ENCODE measurements around the gene ANKLE1. TPM values are rescaled to one million over a fixed set of nuclear protein-coding genes. Genes with fewer than 3 reads are reported as not detected.

Gene ANKLE1
- total and polyA plus RNA-seq, 2 donors (not counting 3 experiments of a cell fraction or from before 2014, with no cell fraction given) = 1.9 to 3.1 TPM

DNA sequence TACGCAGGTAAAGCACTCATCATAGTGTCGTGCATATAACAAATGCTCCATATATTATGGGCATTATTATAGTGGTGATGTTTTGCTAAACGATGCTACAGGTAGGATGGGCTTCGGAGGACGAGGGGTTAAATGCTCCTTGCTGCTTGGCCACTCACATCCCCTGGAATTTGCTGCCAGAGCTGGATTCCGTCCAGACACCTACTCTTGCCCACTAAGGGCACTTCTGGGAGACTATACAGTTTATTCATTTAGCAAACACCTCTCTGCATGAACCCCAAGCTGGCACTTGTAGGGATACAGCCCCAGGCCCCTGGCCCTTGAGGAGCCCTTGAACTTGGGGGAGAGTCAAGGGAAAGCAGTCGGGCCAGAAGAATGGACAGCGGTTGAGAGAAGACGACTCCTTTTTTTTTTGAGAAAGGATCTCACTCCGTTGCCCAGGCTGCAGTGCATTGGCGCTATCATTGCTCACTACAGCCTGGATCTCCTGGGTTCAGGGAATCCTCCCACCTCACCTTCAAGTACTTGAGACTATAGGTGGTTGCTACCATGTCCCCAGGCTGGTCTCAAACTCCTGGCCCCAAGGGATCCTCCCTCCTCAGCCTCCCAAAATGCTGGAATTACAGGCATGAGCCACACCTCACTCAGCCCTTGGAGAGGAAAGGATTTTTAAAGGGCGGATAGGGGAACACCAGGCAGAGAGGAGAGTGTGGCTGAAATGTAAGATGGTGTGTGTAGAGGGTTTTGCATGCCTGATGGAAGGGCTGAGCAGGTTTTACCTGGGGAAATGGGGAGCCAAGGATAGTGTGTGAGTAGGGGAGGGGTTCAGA lies 22.9 kb downstream of the ANKLE1 start:
- dilution Hi-C loops (cut with MboI; ENCODE audit: extremely low pct_ligation_motif_present, low sequenced_read_pairs) = no loop called here

More for the DNA sequence above, 22.9 kb downstream of the ANKLE1 start:
- H3K4me2 ChIP-seq (ENCODE audit: insufficient read depth, low read length) = peak overlapping the region; percentile 81
- FAIRE-seq (no peak), DNase-seq (ENCODE audit: low read depth, low spot score) (no peak)
- H3K4me1 ChIP-seq (ENCODE audit: control insufficient read depth, extremely low read depth, insufficient read depth, low read length) = peaks cover 9% of the 10 kb centered on the region
- intact Hi-C loops (cut with micrococcal nuclease) = loop anchor here (1.0 kb wide), 1 partner anchor 12 kb away; no protein-coding TSS in a partner anchor
- ChIA-PET POLR2A (interaction anchor here (0.5 to 1.1 kb wide), 4 partner anchors 12 to 129 kb away, joined by 3 to 8 read pairs (median 4); no protein-coding TSS in a partner anchor), CTCF (interaction anchor here (0.6 to 3.3 kb wide), 16 partner anchors 8 to 115 kb away, joined by 3 to 70 read pairs (median 4); partner anchors contain the start of genes ANO8 and USE1)
- no peaks in the 10 kb centered on the region for H3K9me3 ChIP-seq (replicated peaks; ENCODE audit: control insufficient read depth, insufficient read depth, low read length)
- no peak overlapping the region for H3K9ac ChIP-seq (replicated peaks; ENCODE audit: extremely low read depth, insufficient read depth, low read length)
- no TSS peak for BruUV-seq (replicated peaks)
- H3K9me1 ChIP-seq (replicated peaks; ENCODE audit: control insufficient read depth, extremely low read depth, insufficient read depth, low read length) = no peaks in the 10 kb centered on the region
- no peaks in the 10 kb centered on the region for H3K36me3 ChIP-seq (ENCODE audit: control insufficient read depth in 2 of 2, extremely low read depth in 1 of 2, insufficient read depth in 2 of 2, low read length in 2 of 2)
- no peaks in the 10 kb centered on the region for H3K27me3 ChIP-seq (ENCODE audit: control insufficient read depth in 2 of 2, insufficient read depth in 2 of 2, low read length in 2 of 2)
- H3K27ac ChIP-seq (ENCODE audit: insufficient read depth, low read depth, low read length) = no peak overlapping the region
- no peaks in the 10 kb centered on the region for H4K20me1 ChIP-seq (replicated peaks; ENCODE audit: control insufficient read depth, extremely low read depth, insufficient read depth, low read length)
- H3K4me3 ChIP-seq (replicated peaks in 1 of 3; ENCODE audit: insufficient read depth in 1 of 3, low read depth in 1 of 3, low read length in 3 of 3) = no peak overlapping the region
- no peak overlapping the region for H2AFZ ChIP-seq (ENCODE audit: low read depth, low read length)
- peaks cover 2% of the 10 kb centered on the region for H3K79me2 ChIP-seq (ENCODE audit: control insufficient read depth, insufficient read depth, low read length)
- TF ChIP-seq FOS (IDR thresholded peaks at IDR 0.05; ENCODE audit: borderline replicate concordance, insufficient read depth, low read length) = no peak
- TF ChIP-seq JUN (IDR thresholded peaks at IDR 0.05; ENCODE audit: borderline replicate concordance, insufficient read depth, insufficient read length, low read depth) = no peak
- TF ChIP-seq EZH2 (IDR thresholded peaks at IDR 0.05; ENCODE audit: borderline replicate concordance, low read depth, low read length, severe bottlenecking) = no peak
- no peak for TF ChIP-seq POLR2A (IDR thresholded peaks at IDR 0.05; ENCODE audit: low read depth, low read length)
- TF ChIP-seq, protein P1, sequence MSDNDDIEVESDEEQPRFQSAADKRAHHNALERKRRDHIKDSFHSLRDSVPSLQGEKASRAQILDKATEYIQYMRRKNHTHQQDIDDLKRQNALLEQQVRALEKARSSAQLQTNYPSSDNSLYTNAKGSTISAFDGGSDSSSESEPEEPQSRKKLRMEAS (IDR thresholded peaks at IDR 0.05; ENCODE audit: insufficient read depth, insufficient read length) = no peak
- TF ChIP-seq, protein P2, sequence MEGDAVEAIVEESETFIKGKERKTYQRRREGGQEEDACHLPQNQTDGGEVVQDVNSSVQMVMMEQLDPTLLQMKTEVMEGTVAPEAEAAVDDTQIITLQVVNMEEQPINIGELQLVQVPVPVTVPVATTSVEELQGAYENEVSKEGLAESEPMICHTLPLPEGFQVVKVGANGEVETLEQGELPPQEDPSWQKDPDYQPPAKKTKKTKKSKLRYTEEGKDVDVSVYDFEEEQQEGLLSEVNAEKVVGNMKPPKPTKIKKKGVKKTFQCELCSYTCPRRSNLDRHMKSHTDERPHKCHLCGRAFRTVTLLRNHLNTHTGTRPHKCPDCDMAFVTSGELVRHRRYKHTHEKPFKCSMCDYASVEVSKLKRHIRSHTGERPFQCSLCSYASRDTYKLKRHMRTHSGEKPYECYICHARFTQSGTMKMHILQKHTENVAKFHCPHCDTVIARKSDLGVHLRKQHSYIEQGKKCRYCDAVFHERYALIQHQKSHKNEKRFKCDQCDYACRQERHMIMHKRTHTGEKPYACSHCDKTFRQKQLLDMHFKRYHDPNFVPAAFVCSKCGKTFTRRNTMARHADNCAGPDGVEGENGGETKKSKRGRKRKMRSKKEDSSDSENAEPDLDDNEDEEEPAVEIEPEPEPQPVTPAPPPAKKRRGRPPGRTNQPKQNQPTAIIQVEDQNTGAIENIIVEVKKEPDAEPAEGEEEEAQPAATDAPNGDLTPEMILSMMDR (IDR thresholded peaks at IDR 0.05; ENCODE audit: extremely low read depth in 1 of 2, insufficient read depth in 1 of 2, low read depth in 1 of 2, low read length in 2 of 2) = no peak
- TF ChIP-seq POLR2AphosphoS5 (IDR thresholded peaks at IDR 0.05; ENCODE audit: insufficient read depth, low read depth, low read length) = no peak
- no peak for TF ChIP-seq MYC (IDR thresholded peaks at IDR 0.05; ENCODE audit: low read depth, low read length)
- TF ChIP-seq GATA2 (IDR thresholded peaks at IDR 0.05; ENCODE audit: insufficient read depth, insufficient read length, low read depth, low read length) = no peak
